HCT116 (cell line): ENCODE results near the gene MYBPC2. TPM values are rescaled to one million over a fixed set of nuclear protein-coding genes. Genes with fewer than 3 reads are reported as not detected.
A peak's percentile ranks its signal among the peaks of the same experiment; 100 is the strongest.

Source experiments
- ATAC-seq: fragments of 200-7000 bp; cut with Tn5 transposase; 2 replicates; pipeline ENCODE4 v1.9.1; 2020; ENCODE audit warnings: mild to moderate bottlenecking, moderate library complexity
- BruUV-seq: library from RNA; stranded (reverse); fragments of 400-500 nt; replicated peaks from 2 replicates; lab custom pipeline; 2021; lab: Mats Ljungman, UMichigan
- CTCF ChIA-PET: fragments of 300-600 bp; sonication (Branson Sonifier 250); formaldehyde crosslinking; loops from one replicate; lab custom pipeline; 2021; ENCODE audit warnings: antibody characterized with exemption; lab: Charles Lee
- POLR2A ChIA-PET: fragments of 300-600, 350-600 bp; sonication (Branson Sonifier 250); formaldehyde crosslinking; loops from one replicate; lab custom pipeline; 2021; ENCODE audit warnings: antibody characterized with exemption; lab: Charles Lee
- RAD21 ChIA-PET, 2 experiments: fragments of 300-600 bp; sonication (Branson Sonifier 250); formaldehyde crosslinking; loops; one replicate each; lab custom pipeline; 2023; ENCODE audit warnings: low total read pairs in 2 of 2; ENCODE audit not compliant: uncharacterized antibody in 2 of 2, unreplicated experiment in 2 of 2, low non-redundant PET in 1 of 2; lab: Charles Lee
- DNase-seq: peaks from one replicate; pipeline ENCODE4 v3.0.0-alpha.2; 2010; ENCODE audit warnings: low read depth, low spot score
- H2AFZ ChIP-seq: fragments of 200-600 bp; shearing (Covaris generic), sonication (generic); 2 replicates; pipeline ENCODE4 v1.6.1; 2017; ENCODE audit warnings: low read depth, mixed run types, mixed read lengths, antibody characterized with exemption, low read length; ENCODE audit not compliant: poor library complexity, severe bottlenecking
- H3K27ac ChIP-seq: 2 replicates; pipeline ENCODE4 v1.5.1; 2012; ENCODE audit warnings: low read depth, low read length
- H3K27me3 ChIP-seq: fragments of 200-600 bp; sonication (generic); 2 replicates; pipeline ENCODE4 v1.6.1; 2016; ENCODE audit warnings: mixed run types, low read length, mixed read lengths; ENCODE audit not compliant: insufficient read depth
- H3K36me3 ChIP-seq, 2 experiments: fragments of 200-500 bp in 1 of 2; fragments of 200-600 bp in 1 of 2; sonication (Bioruptor generic) in 1 of 2; sonication (generic) in 1 of 2; 2 replicates each; pipeline versions ENCODE4 v1.5.1 to v1.6.1; 2014 to 2016; ENCODE audit warnings: low read length in 2 of 2, inconsistent platforms in 1 of 2, mixed read lengths in 1 of 2, mixed run types in 1 of 2; ENCODE audit not compliant: insufficient read depth in 2 of 2, control insufficient read depth in 1 of 2
- H3K4me1 ChIP-seq, 2 experiments: fragments of 200-600 bp in 1 of 2; sonication (generic) in 1 of 2; 2 replicates each; pipeline versions ENCODE4 v1.5.1 to v1.6.1; 2012 to 2017; ENCODE audit warnings: low read length in 2 of 2, inconsistent platforms in 1 of 2, mild to moderate bottlenecking in 1 of 2, mixed read lengths in 1 of 2, mixed run types in 1 of 2, moderate library complexity in 1 of 2; ENCODE audit not compliant: insufficient read depth in 2 of 2, control insufficient read depth in 1 of 2
- H3K4me2 ChIP-seq: fragments of 200-600 bp; sonication (generic); 2 replicates; pipeline ENCODE4 v1.6.1; 2017; ENCODE audit warnings: mixed run types, low read length, mixed read lengths
- H3K4me3 ChIP-seq, 2 experiments: fragments of 200-600 bp in 1 of 2; sonication (generic) in 1 of 2; replicated peaks in 1 of 2; 2 replicates each; pipeline ENCODE4 v1.5.1; 2011 to 2016; ENCODE audit warnings: low read length in 2 of 2, control low read depth in 1 of 2, low read depth in 1 of 2, mild to moderate bottlenecking in 1 of 2, mixed read lengths in 1 of 2, mixed run types in 1 of 2
- H3K79me2 ChIP-seq: fragments of 200-600 bp; sonication (generic); 2 replicates; pipeline ENCODE4 v1.6.1; 2017; ENCODE audit warnings: mild to moderate bottlenecking, mixed run types, low read length, moderate library complexity, mixed read lengths; ENCODE audit not compliant: insufficient read depth
- H3K9ac ChIP-seq: fragments of 200-600 bp; sonication (generic); 2 replicates; pipeline ENCODE4 v1.6.1; 2016; ENCODE audit warnings: low read length, mixed read lengths
- H3K9me2 ChIP-seq: fragments of 200-600 bp; sonication (generic), shearing (Covaris generic); 2 replicates; pipeline ENCODE4 v1.6.1; 2017; ENCODE audit warnings: mixed run types, mild to moderate bottlenecking, moderate library complexity; ENCODE audit not compliant: insufficient read depth
- H3K9me3 ChIP-seq, 2 experiments: fragments of 200-500 bp in 1 of 2; fragments of 200-600 bp in 1 of 2; sonication (Bioruptor generic) in 1 of 2; sonication (generic) in 1 of 2; 2 replicates each; pipeline ENCODE4 v1.6.1; 2014 to 2017; ENCODE audit warnings: low read length in 2 of 2, mixed read lengths in 2 of 2, inconsistent platforms in 1 of 2, low read depth in 1 of 2, mild to moderate bottlenecking in 1 of 2, mixed run types in 1 of 2, moderate library complexity in 1 of 2; ENCODE audit not compliant: control insufficient read depth in 1 of 2, insufficient read depth in 1 of 2
- H4K20me1 ChIP-seq: fragments of 200-600 bp; sonication (generic), shearing (Covaris generic); 2 replicates; pipeline ENCODE4 v1.6.1; 2017; ENCODE audit warnings: mixed run types, mild to moderate bottlenecking, moderate library complexity; ENCODE audit not compliant: insufficient read depth
- ATF3 ChIP-seq: IDR thresholded peaks from 2 replicates; pipeline ENCODE4 v1.6.1; 2012
- CBX3 ChIP-seq: IDR thresholded peaks from 2 replicates; pipeline ENCODE4 v1.6.1; 2012; ENCODE audit warnings: low read depth
- CTCF ChIP-seq, 3 experiments: fragments of 200-600 bp in 1 of 3; sonication (generic) in 1 of 3; IDR thresholded peaks in 2 of 3; conservative IDR thresholded peaks in 1 of 3; 2 replicates each; pipeline ENCODE4 v1.5.1; 2012 to 2017; ENCODE audit warnings: low read depth in 2 of 3, low read length in 2 of 3, antibody characterized with exemption in 1 of 3, borderline replicate concordance in 1 of 3, control low read depth in 1 of 3, mild to moderate bottlenecking in 1 of 3, mixed read lengths in 1 of 3, mixed run types in 1 of 3, moderate library complexity in 1 of 3; ENCODE audit not compliant: insufficient read depth in 1 of 3
- EGR1 ChIP-seq: IDR thresholded peaks from 2 replicates; pipeline ENCODE4 v1.6.1; 2012; ENCODE audit warnings: low read depth
- ELF1 ChIP-seq: IDR thresholded peaks from 2 replicates; pipeline ENCODE4 v1.6.1; 2012; ENCODE audit warnings: low read depth, borderline replicate concordance
- EZH2 ChIP-seq: fragments of 200-600 bp; sonication (generic); IDR thresholded peaks from 2 replicates; pipeline ENCODE4 v1.6.1; 2017; ENCODE audit warnings: antibody characterized with exemption, mixed run types
- FOSL1 ChIP-seq: IDR thresholded peaks from 2 replicates; pipeline ENCODE4 v1.6.1; 2012; ENCODE audit warnings: low read depth
- JUND ChIP-seq: IDR thresholded peaks from 2 replicates; pipeline ENCODE4 v1.6.1; 2012
- POLR2A ChIP-seq: IDR thresholded peaks from 2 replicates; pipeline ENCODE4 v1.7.0; 2011; ENCODE audit warnings: borderline replicate concordance; ENCODE audit not compliant: insufficient read depth, insufficient read length; ENCODE audit errors: extremely low read depth
- POLR2AphosphoS5 ChIP-seq: IDR thresholded peaks from 2 replicates; pipeline ENCODE4 v1.6.1; 2011; ENCODE audit warnings: mild to moderate bottlenecking, low read depth, low read length, moderate library complexity
- RAD21 ChIP-seq: IDR thresholded peaks from 2 replicates; pipeline ENCODE4 v1.6.1; 2012; ENCODE audit warnings: low read depth, mild to moderate bottlenecking
- REST ChIP-seq: IDR thresholded peaks from 2 replicates; pipeline ENCODE4 v1.6.1; 2012; ENCODE audit warnings: low read depth
- SP1 ChIP-seq: IDR thresholded peaks from 2 replicates; pipeline ENCODE4 v1.6.1; 2012; ENCODE audit warnings: low read depth
- SRF ChIP-seq: IDR thresholded peaks from 2 replicates; pipeline ENCODE4 v1.6.1; 2012; ENCODE audit warnings: low read depth
- YY1 ChIP-seq: IDR thresholded peaks from 2 replicates; pipeline ENCODE4 v1.6.1; 2011; ENCODE audit warnings: low read length, low read depth, moderate library complexity, mild to moderate bottlenecking; ENCODE audit not compliant: insufficient replicate concordance; ENCODE audit errors: extremely low read depth
- intact Hi-C: fragments of 100-400 bp; cut with micrococcal nuclease; formaldehyde crosslinking; loops from 2 replicates; pipeline ENCODE4 v1.10.0; 2022
- total RNA-seq: library from RNA; stranded (reverse); gene quantifications from one replicate; pipeline ENCODE4 v1.2.1, GENCODE V29; 2021; ENCODE audit not compliant: unreplicated experiment

The MYBPC2 gene
- total RNA-seq, 1 experiment from 2014 or later = not detected

- ChIA-PET RAD21 (no interaction called here), POLR2A (no interaction called here), CTCF (no interaction called here)
- ATAC-seq (peak; percentile 6; the same call in 1 of the 2 replicates), DNase-seq (no peak)
- H3K9me2 ChIP-seq = no peaks in the 10 kb centered on the region
- no peaks in the 10 kb centered on the region for H3K9me3 ChIP-seq
- no TSS peak for BruUV-seq
- H3K9ac ChIP-seq = no peak overlapping the region
- no peaks in the 10 kb centered on the region for H4K20me1 ChIP-seq
- H3K4me1 ChIP-seq = no peaks in the 10 kb centered on the region
- H3K4me2 ChIP-seq = no peak overlapping the region
- intact Hi-C loops = no loop called here
- H3K27ac ChIP-seq = no peak overlapping the region
- no peaks in the 10 kb centered on the region for H3K79me2 ChIP-seq
- peaks cover 15 to 49% of the 10 kb centered on the region in 2 experiments; a peak in 3 of 4 replicates for H3K36me3 ChIP-seq
- H3K27me3 ChIP-seq = no peaks in the 10 kb centered on the region
- TF ChIP-seq FOSL1 (no peak), SP1 (no peak), YY1 (no peak), ATF3 (no peak), JUND (no peak), ELF1 (no peak), POLR2A (no peak), SRF (no peak), EZH2 (no peak), EGR1 (no peak), REST (no peak), POLR2AphosphoS5 (no peak), RAD21 (no peak), CTCF (IDR thresholded peaks at IDR 0.05 in 2 of 3, conservative IDR thresholded peaks at IDR 0.05 in 1 of 3; ENCODE audit: borderline replicate concordance in 1 of 3, insufficient read depth in 1 of 3, low read depth in 2 of 3, low read length in 2 of 3) (no peak), CBX3 (no peak)
- H2AFZ ChIP-seq = no peak overlapping the region
- H3K4me3 ChIP-seq = no peak overlapping the region
These were observed 26.4 kb upstream of the MYBPC2 start for GRCh38 chr19:50406156-50406820.
